ENCODE data around the gene EGFR. TPM values are rescaled to one million over a fixed set of nuclear protein-coding genes. Genes with fewer than 3 reads are reported as not detected.

EGFR gene
- polyA plus RNA-seq, 1 donor from 2014 or later = 0.22 TPM

GRCh38 chr7:55189878-55190436 is 171.1 kb downstream of the EGFR start:
- no peaks in the 10 kb centered on the region for H3F3A ChIP-seq (ENCODE audit: insufficient read depth, low read length, poor library complexity, severe bottlenecking)
- no peak overlapping the region for H3K9ac ChIP-seq (ENCODE audit: low read length)
- H3K4me3 ChIP-seq (ENCODE audit: low read length) = no peak overlapping the region
- H2AFZ ChIP-seq (ENCODE audit: low read depth, low read length) = no peak overlapping the region
- no peak overlapping the region for H3K27ac ChIP-seq (ENCODE audit: low read length)
- H3K36me3 ChIP-seq (ENCODE audit: insufficient read depth, low read length) = no peaks in the 10 kb centered on the region
- no peaks in the 10 kb centered on the region for H3K79me2 ChIP-seq (replicated peaks; ENCODE audit: insufficient read depth, low read length)
- no peaks in the 10 kb centered on the region for H3K9me2 ChIP-seq (ENCODE audit: insufficient read depth, low read length)
- H4K20me1 ChIP-seq (ENCODE audit: insufficient read depth) = no peaks in the 10 kb centered on the region
- no peak overlapping the region for H3K4me2 ChIP-seq (ENCODE audit: low read length)
- H3K9me3 ChIP-seq (ENCODE audit: low read length) = no peaks in the 10 kb centered on the region
- H3K27me3 ChIP-seq (ENCODE audit: insufficient read depth, low read depth, low read length) = no peaks in the 10 kb centered on the region
- TF ChIP-seq RAD21 (conservative IDR thresholded peaks at IDR 0.05) (no peak), MXI1 (conservative IDR thresholded peaks at IDR 0.05; ENCODE audit: poor library complexity, severe bottlenecking) (no peak), TAF1 (IDR thresholded peaks at IDR 0.05; ENCODE audit: low read depth) (no peak), POLR2AphosphoS5 (IDR thresholded peaks at IDR 0.05) (no peak), REST (IDR thresholded peaks at IDR 0.05; ENCODE audit: borderline replicate concordance) (no peak)

DNA sequence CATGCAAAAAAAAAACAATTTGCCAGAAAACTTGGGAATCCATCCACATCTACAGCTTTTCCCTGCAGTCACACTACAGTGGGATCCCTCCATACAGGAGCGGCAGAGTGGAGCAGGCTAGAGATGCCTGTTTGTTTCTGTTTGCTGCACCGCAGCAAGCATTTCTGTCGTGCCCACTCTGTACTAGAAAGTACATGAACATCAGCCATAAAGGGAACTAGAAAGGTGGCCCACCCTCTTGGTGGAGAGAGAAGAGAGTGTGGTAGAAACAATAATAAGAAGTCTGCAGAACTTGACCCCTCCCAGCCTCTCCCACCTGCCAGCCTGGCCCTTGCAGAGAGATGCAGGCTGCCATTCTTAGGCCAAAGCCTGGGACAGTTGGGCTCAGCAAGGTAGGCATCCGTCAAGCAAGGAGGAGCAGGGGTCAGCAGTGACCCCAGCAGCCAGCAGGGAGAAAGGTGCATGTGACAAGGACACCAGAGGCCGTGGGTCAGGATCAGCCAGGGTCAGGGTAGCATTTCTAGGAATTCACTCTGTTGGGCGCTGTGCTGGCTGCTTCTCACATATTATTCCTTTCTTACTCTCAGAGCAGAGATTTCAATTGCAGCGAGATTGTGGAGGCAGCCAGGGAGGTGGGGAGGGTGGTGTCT is 171.8 kb downstream of the EGFR start:
- Histone ChIP-seq H3K36me3 (ENCODE audit: insufficient read depth, low read length) (no peaks in the 10 kb centered on the region), H3K9me2 (ENCODE audit: insufficient read depth, low read length) (no peaks in the 10 kb centered on the region), H4K20me1 (ENCODE audit: insufficient read depth) (no peaks in the 10 kb centered on the region), H2AFZ (ENCODE audit: low read depth, low read length) (no peak overlapping the region), H3K79me2 (replicated peaks; ENCODE audit: insufficient read depth, low read length) (no peaks in the 10 kb centered on the region), H3F3A (ENCODE audit: insufficient read depth, low read length, poor library complexity, severe bottlenecking) (no peaks in the 10 kb centered on the region), H3K4me3 (ENCODE audit: low read length) (no peak overlapping the region), H3K27me3 (ENCODE audit: insufficient read depth, low read depth, low read length) (no peaks in the 10 kb centered on the region), H3K27ac (ENCODE audit: low read length) (no peak overlapping the region), H3K4me2 (ENCODE audit: low read length) (no peak overlapping the region), H3K9me3 (ENCODE audit: low read length) (no peaks in the 10 kb centered on the region), H3K9ac (ENCODE audit: low read length) (no peak overlapping the region)
- TF ChIP-seq POLR2AphosphoS5 (IDR thresholded peaks at IDR 0.05) (no peak), EP300 (conservative IDR thresholded peaks at IDR 0.05; ENCODE audit: poor library complexity, severe bottlenecking) (no peak), MXI1 (conservative IDR thresholded peaks at IDR 0.05; ENCODE audit: poor library complexity, severe bottlenecking) (no peak), TAF1 (IDR thresholded peaks at IDR 0.05; ENCODE audit: low read depth) (no peak)

GRCh38 chr7:55191161-55191925 is 172.5 kb downstream of the EGFR start:
- no peaks in the 10 kb centered on the region for H3K9me3 ChIP-seq (ENCODE audit: low read length)
- no peak overlapping the region for H3K9ac ChIP-seq (ENCODE audit: low read length)
- no peak overlapping the region for H2AFZ ChIP-seq (ENCODE audit: low read depth, low read length)

More at GRCh38 chr7:55191161-55191925, 172.5 kb downstream of the EGFR start:
- no peaks in the 10 kb centered on the region for H3K36me3 ChIP-seq (ENCODE audit: insufficient read depth, low read length)
- no peak overlapping the region for H3K4me2 ChIP-seq (ENCODE audit: low read length)
- H3K27me3 ChIP-seq (ENCODE audit: insufficient read depth, low read depth, low read length) = no peaks in the 10 kb centered on the region
- H3K9me2 ChIP-seq (ENCODE audit: insufficient read depth, low read length) = no peaks in the 10 kb centered on the region
- H4K20me1 ChIP-seq (ENCODE audit: insufficient read depth) = no peaks in the 10 kb centered on the region
- H3F3A ChIP-seq (ENCODE audit: insufficient read depth, low read length, poor library complexity, severe bottlenecking) = no peaks in the 10 kb centered on the region
- H3K27ac ChIP-seq (ENCODE audit: low read length) = no peak overlapping the region
- H3K4me3 ChIP-seq (ENCODE audit: low read length) = no peak overlapping the region
- no peaks in the 10 kb centered on the region for H3K79me2 ChIP-seq (replicated peaks; ENCODE audit: insufficient read depth, low read length)
- TF ChIP-seq, protein P1, sequence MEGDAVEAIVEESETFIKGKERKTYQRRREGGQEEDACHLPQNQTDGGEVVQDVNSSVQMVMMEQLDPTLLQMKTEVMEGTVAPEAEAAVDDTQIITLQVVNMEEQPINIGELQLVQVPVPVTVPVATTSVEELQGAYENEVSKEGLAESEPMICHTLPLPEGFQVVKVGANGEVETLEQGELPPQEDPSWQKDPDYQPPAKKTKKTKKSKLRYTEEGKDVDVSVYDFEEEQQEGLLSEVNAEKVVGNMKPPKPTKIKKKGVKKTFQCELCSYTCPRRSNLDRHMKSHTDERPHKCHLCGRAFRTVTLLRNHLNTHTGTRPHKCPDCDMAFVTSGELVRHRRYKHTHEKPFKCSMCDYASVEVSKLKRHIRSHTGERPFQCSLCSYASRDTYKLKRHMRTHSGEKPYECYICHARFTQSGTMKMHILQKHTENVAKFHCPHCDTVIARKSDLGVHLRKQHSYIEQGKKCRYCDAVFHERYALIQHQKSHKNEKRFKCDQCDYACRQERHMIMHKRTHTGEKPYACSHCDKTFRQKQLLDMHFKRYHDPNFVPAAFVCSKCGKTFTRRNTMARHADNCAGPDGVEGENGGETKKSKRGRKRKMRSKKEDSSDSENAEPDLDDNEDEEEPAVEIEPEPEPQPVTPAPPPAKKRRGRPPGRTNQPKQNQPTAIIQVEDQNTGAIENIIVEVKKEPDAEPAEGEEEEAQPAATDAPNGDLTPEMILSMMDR (IDR thresholded peaks at IDR 0.05; ENCODE audit: poor library complexity, severe bottlenecking) = no peak
- TF ChIP-seq REST (IDR thresholded peaks at IDR 0.05; ENCODE audit: borderline replicate concordance) = no peak
- TF ChIP-seq EP300 (conservative IDR thresholded peaks at IDR 0.05; ENCODE audit: poor library complexity, severe bottlenecking) = no peak
- no peak for TF ChIP-seq TAF1 (IDR thresholded peaks at IDR 0.05; ENCODE audit: low read depth)
- TF ChIP-seq POLR2AphosphoS5 (IDR thresholded peaks at IDR 0.05) = no peak
- no peak for TF ChIP-seq MXI1 (conservative IDR thresholded peaks at IDR 0.05; ENCODE audit: poor library complexity, severe bottlenecking)
- TF ChIP-seq EZH2 (IDR thresholded peaks at IDR 0.05; ENCODE audit: borderline replicate concordance, insufficient read depth, low read length, poor library complexity, severe bottlenecking) = no peak
- TF ChIP-seq RAD21 (conservative IDR thresholded peaks at IDR 0.05) = no peak
- no peak for TF ChIP-seq SMC3 (conservative IDR thresholded peaks at IDR 0.05; ENCODE audit: poor library complexity)

Data from neural cell (in vitro differentiated cells).